ENCODE data around the gene CHCHD6.

The CHCHD6 gene

GRCh38 chr3:126970921-126971320 is 266.9 kb downstream of the CHCHD6 start:
- DNase-seq (ENCODE audit: low read depth in 2 of 2, low spot score in 1 of 2): no peak

GRCh38 chr3:126971891-126972351 is 267.9 kb downstream of the CHCHD6 start:
- DNase-seq (ENCODE audit: low read depth in 2 of 2, low spot score in 1 of 2): no peak

- DNase-seq (ENCODE audit: low read depth in 2 of 2, low spot score in 1 of 2): no peak
These were observed 268.8 kb downstream of the CHCHD6 start for GRCh38 chr3:126972866-126973265.

GRCh38 chr3:126973814-126974213 is 269.8 kb downstream of the CHCHD6 start:
- DNase-seq (ENCODE audit: low read depth in 2 of 2, low spot score in 1 of 2): no peak

GRCh38 chr3:126974756-126975155 is 270.7 kb downstream of the CHCHD6 start:
- no peak for DNase-seq (ENCODE audit: low read depth in 2 of 2, low spot score in 1 of 2)

- DNase-seq (ENCODE audit: low read depth in 2 of 2, low spot score in 1 of 2): no peak
These were observed 272.9 kb downstream of the CHCHD6 start for GRCh38 chr3:126976906-126977305.

- no peak for DNase-seq (ENCODE audit: low read depth in 2 of 2, low spot score in 1 of 2)
These were observed 273.8 kb downstream of the CHCHD6 start for GRCh38 chr3:126977821-126978220.

- DNase-seq (ENCODE audit: low read depth in 2 of 2, low spot score in 1 of 2): no peak
These were observed 274.3 kb downstream of the CHCHD6 start for GRCh38 chr3:126978291-126978690.

GRCh38 chr3:126979046-126979628 is 275.1 kb downstream of the CHCHD6 start:
- no peak for DNase-seq (ENCODE audit: low read depth in 2 of 2, low spot score in 1 of 2)

GRCh38 chr3:126980266-126980811 is 276.3 kb downstream of the CHCHD6 start:
- DNase-seq (ENCODE audit: low read depth in 2 of 2, low spot score in 1 of 2): no peak

- DNase-seq (ENCODE audit: low read depth in 2 of 2, low spot score in 1 of 2): peak; percentile 35 to 59
These were observed 278.1 kb downstream of the CHCHD6 start for GRCh38 chr3:126982126-126982470.

- peak; percentile 65 to 73 for DNase-seq (ENCODE audit: low read depth in 2 of 2, low spot score in 1 of 2)
These were observed 278.6 kb downstream of the CHCHD6 start, which contains the start of gene PLXNA1 for GRCh38 chr3:126982471-126983175. TSS of gene PLXNA1 (plus strand) at chr3:126983115. CDS start at chr3:126988594, 5,479 bp downstream.

GRCh38 chr3:126983276-126983652 is 279.2 kb downstream of the CHCHD6 start:
- no peak for DNase-seq (ENCODE audit: low read depth in 2 of 2, low spot score in 1 of 2)

- no peak for DNase-seq (ENCODE audit: low read depth in 2 of 2, low spot score in 1 of 2)
These were observed 279.8 kb downstream of the CHCHD6 start for GRCh38 chr3:126983653-126984390.

- no peak for DNase-seq (ENCODE audit: low read depth in 2 of 2, low spot score in 1 of 2)
These were observed 280.5 kb downstream of the CHCHD6 start for GRCh38 chr3:126984391-126985131.

GRCh38 chr3:126985132-126985985 is 281.3 kb downstream of the CHCHD6 start:
- DNase-seq (ENCODE audit: low read depth in 2 of 2, low spot score in 1 of 2): no peak

- no peak for DNase-seq (ENCODE audit: low read depth in 2 of 2, low spot score in 1 of 2)
These were observed 282.0 kb downstream of the CHCHD6 start for GRCh38 chr3:126986001-126986400.

GRCh38 chr3:126987129-126987528 is 283.1 kb downstream of the CHCHD6 start:
- no peak for DNase-seq (ENCODE audit: low read depth in 2 of 2, low spot score in 1 of 2)

GRCh38 chr3:126987596-126987995 is 283.6 kb downstream of the CHCHD6 start:
- no peak for DNase-seq (ENCODE audit: low read depth in 2 of 2, low spot score in 1 of 2)

GRCh38 chr3:126988451-126989021 is 284.5 kb downstream of the CHCHD6 start:
- no peak for DNase-seq (ENCODE audit: low read depth in 2 of 2, low spot score in 1 of 2)
